Motor neuron (in vitro differentiated cells): Measurements from ENCODE around the gene NEXMIF. TPM values are rescaled to one million over a fixed set of nuclear protein-coding genes. Genes with fewer than 3 reads are reported as not detected.
"Not testable (repeated sequence)": the region's sequence is repeated elsewhere in the genome, so short reads cannot be mapped to it uniquely, and the experiment has no call there.

Experiments
- ATAC-seq, 8 experiments: fragments of 200-7000 bp; cut with Tn5 transposase; replicated peaks in 6 of 8; 2 replicates each; pipeline ENCODE4 v1.8.0; 2021; ENCODE audit warnings: mild to moderate bottlenecking in 8 of 8, moderate library complexity in 8 of 8
- H3K27ac ChIP-seq, 2 donors: fragments of 250-450 bp; sonication (Bioruptor Pico); 2 replicates each; pipeline ENCODE4 v1.9.0; 2021; ENCODE audit warnings: antibody characterized with exemption in 2 of 2, mild to moderate bottlenecking in 2 of 2, moderate library complexity in 1 of 2
- H3K4me1 ChIP-seq, 2 donors: fragments of 250-450 bp; sonication (Bioruptor Pico); replicated peaks in 1 of 2; 2 replicates each; pipeline ENCODE4 v1.6.1; 2021; ENCODE audit warnings: antibody characterized with exemption in 2 of 2, mild to moderate bottlenecking in 2 of 2, moderate library complexity in 1 of 2
- H3K4me3 ChIP-seq, 5 donors: fragments of 250-450 bp; sonication (Bioruptor Pico); 2 replicates each; pipeline ENCODE4 v1.9.0; 2021; ENCODE audit warnings: antibody characterized with exemption in 5 of 5, mild to moderate bottlenecking in 5 of 5, moderate library complexity in 4 of 5
- WGBS, 10 experiments: fragments of 450-650 bp; shearing (Covaris generic); methylation state at CpG; one replicate each; pipeline ENCODE4 v1.0.0; 2022; 5-methylcytosine and 5-hydroxymethylcytosine counted together
- in situ Hi-C, 9 experiments: fragments of 400-800 bp; cut with MboI; loops; one replicate each; pipeline ENCODE4 v1.15.0; 2021; ENCODE audit warnings: low sequenced_read_pairs in 9 of 9, low pct_unique_long_range_greater_than_20kb in 2 of 9; ENCODE audit not compliant: unreplicated experiment in 9 of 9
- total RNA-seq, 8 experiments: library from RNA; unstranded; fragments of 300-600 nt; gene quantifications; 2 replicates each; pipeline versions ENCODE4 v1.2.3 to v1.2.4, GENCODE V29; 2022

Gene NEXMIF
- 10 to 100 TPM in 4 of 8 experiments, 1 to 10 TPM in 1, under 1 TPM in 3; 0.04 to 12.6 (median 9.0) TPM for total RNA-seq

- peak within 1 kb of the TSS; percentile 64 to 95 (median 71) for H3K4me3 ChIP-seq
- peaks cover 2 to 8% of the 10 kb centered on the region in 2 donors for H3K4me1 ChIP-seq
- peak; percentile 69 to 92 (median 74) for ATAC-seq
- peak within 1 kb of the TSS; percentile 86 to 94 for H3K27ac ChIP-seq
- whole genome bisulfite sequencing, 10 experiments: no CpG with 5 or more reads among the region's 48 CpGs
- in situ Hi-C loops: no loop called here
Measured at GRCh38 chrX:74925225-74926088, at the start of gene NEXMIF. Gene NEXMIF, minus strand, starts transcription at chrX:74925452.

DNA sequence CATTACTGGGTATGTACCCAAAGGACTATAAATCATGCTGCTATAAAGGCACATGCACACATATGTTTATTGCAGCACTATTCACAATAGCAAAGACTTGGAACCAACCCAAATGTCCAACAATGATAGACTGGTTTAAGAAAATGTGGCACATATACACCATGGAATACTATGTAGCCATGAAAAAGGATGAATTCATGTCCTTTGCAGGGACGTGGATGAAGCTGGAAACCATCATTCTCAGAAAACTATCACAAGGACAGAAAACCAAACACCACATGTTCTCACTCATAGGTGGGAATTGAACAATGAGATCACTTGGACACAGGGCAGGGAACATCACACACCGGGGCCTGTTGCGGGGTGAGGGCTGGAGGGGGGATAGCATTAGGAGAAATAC is 36.7 kb upstream of the NEXMIF start:
- ATAC-seq, in situ Hi-C loops, H3K4me3 ChIP-seq, H3K4me1 ChIP-seq, H3K27ac ChIP-seq: not testable (repeated sequence)
- no CpG with 5 or more reads among the region's 3 CpGs for WGBS, 10 experiments

DNA sequence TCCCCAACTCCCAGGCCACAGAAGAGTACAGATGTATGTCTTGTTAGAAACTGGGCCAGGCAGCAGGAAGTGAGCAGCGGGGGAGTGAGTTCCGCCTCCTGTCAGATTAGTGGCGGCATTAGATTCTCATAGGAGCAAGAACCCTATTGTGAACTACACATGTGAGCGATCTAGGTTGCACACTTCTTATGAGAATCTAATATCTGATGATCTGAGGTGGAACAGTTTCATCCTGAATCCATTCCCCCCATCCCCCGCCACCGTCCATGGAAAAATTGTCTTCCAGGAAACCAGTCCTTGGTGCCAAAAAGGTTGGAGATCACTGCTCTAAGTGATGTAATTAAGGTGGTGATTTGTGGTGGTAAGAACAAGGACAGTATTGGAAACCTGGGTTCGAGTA is 24.5 kb upstream of the NEXMIF start:
- 0 to 80% (median 55%) methylated on average over 1 to 6 of the region's 7 CpGs; no CpG with 5 or more reads in 7 of the 10 experiments for WGBS, 10 experiments
- Histone ChIP-seq H3K4me3 (no peak overlapping the region), H3K27ac (no peak overlapping the region), H3K4me1 (no peaks in the 10 kb centered on the region)
- in situ Hi-C loops: no loop called here
- ATAC-seq: no peak

- ATAC-seq: no peak
- Histone ChIP-seq H3K4me3 (no peak overlapping the region), H3K4me1 (no peaks in the 10 kb centered on the region), H3K27ac (no peak overlapping the region)
- WGBS, 10 experiments: 0 to 82% (median 0%) methylated on average over 1 of the region's 1 CpG; no CpG with 5 or more reads in 3 of the 10 experiments
- in situ Hi-C loops: no loop called here
Measured at GRCh38 chrX:74940414-74940813, 15.2 kb upstream of the NEXMIF start.

GRCh38 chrX:74931214-74931613 is 6.0 kb upstream of the NEXMIF start:
- no peak overlapping the region for H3K27ac ChIP-seq
- H3K4me3 ChIP-seq: no peak overlapping the region
- in situ Hi-C loops: no loop called here
- H3K4me1 ChIP-seq: no peaks in the 10 kb centered on the region
- peak in 4 of 8 experiments; percentile 34 to 63 (median 46) for ATAC-seq
- WGBS, 10 experiments: 0% methylated on average over 1 of the region's 2 CpGs; no CpG with 5 or more reads in 9 of the 10 experiments

DNA sequence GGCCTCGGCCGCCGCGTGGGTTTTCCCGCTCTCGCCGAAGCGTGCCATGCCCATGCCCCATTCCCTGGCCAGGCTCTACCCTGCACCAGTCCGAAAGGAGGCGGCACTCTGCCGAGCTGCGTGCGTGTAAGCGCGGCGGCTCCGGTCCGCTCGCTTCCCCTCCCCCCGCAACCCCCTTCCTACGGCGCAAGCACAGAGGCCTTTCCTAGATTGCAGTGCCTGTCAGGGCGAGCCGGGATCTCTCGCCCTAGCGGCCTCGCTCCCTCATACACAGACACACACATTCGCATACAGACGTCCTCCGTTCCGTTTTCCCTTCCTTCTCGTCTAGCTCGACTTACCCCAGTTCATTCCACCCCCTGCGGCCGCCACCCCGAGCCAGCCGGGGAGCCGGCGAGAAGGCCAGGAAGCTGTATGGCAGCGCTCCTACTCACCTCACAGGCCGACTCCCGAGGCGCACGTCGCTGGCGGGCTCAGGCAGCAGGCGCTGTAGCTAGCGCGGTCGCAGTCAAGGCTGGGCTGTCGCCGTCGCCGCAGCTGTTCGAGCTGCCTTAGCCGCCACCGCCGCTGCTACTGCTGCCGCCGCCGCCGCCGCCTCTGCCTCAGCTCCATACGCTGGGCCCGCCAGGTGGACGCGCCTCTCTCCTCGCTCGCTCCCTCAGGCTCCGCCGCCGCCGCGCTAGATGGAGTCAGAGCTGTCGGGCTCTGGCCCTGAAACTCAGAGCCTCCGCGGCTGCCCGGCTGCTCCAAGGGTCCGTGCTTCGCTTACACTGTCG is 615 bp downstream of the NEXMIF start:
- peak overlapping the region; percentile 86 to 94 for H3K27ac ChIP-seq
- in situ Hi-C loops: loop anchor here in 1 of 9 experiments (25.0 kb wide), 1 partner anchor 112 kb away; no protein-coding TSS in a partner anchor
- no CpG with 5 or more reads among the region's 81 CpGs for WGBS, 10 experiments
- peak; percentile 42 to 81 (median 79) for ATAC-seq
- H3K4me1 ChIP-seq: peaks cover 2 to 8% of the 10 kb centered on the region in 2 donors
- H3K4me3 ChIP-seq: peak overlapping the region; percentile 64 to 95 (median 71)

DNA sequence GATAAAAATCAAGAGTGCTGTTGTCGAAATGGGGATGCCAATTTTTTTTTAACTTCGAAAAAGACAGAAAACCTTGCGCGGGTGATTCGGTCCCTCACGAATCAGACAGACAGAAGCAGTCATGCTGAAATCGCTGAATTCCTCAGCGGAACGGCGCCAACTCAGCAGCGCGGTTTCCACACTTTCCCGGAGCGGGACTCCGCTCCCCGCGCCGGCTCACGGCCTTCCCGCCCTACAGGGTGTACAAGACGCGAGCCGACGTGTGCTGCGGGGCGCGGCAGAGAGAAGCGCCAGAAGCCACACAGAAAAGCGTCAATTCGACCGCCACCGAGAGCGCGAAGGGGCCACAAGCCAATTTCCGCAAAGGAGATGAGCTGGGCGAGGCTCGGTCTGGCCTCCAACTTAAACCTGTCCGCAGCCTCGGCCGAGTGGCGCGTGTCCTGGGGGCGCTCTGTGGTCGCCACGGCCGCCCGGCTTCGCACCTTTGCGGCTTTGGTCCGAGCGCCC is 1.3 kb downstream of the NEXMIF start:
- peak in 5 of 8 experiments; percentile 32 to 62 (median 59) for ATAC-seq
- Histone ChIP-seq H3K4me3 (peak overlapping the region; percentile 64 to 95 (median 71)), H3K27ac (peak overlapping the region; percentile 86 to 94), H3K4me1 (peaks cover 2 to 8% of the 10 kb centered on the region in 2 donors)
- in situ Hi-C loops: loop anchor here in 1 of 9 experiments (25.0 kb wide), 1 partner anchor 112 kb away; no protein-coding TSS in a partner anchor
- 0 to 43% (median 17%) methylated on average over 3 to 28 of the region's 51 CpGs; no CpG with 5 or more reads in 6 of the 10 experiments for WGBS, 10 experiments

- ATAC-seq: no peak
- in situ Hi-C loops: loop anchor here in 1 of 9 experiments (25.0 kb wide), 1 partner anchor 111 kb away; no protein-coding TSS in a partner anchor
- Histone ChIP-seq H3K4me3 (peak overlapping the region; percentile 64 to 95 (median 71)), H3K4me1 (peaks cover 2 to 8% of the 10 kb centered on the region in 2 donors), H3K27ac (no peak overlapping the region)
- 13 to 46% (median 21%) methylated on average over 1 to 6 of the region's 6 CpGs; no CpG with 5 or more reads in 4 of the 10 experiments for WGBS, 10 experiments
Measured at GRCh38 chrX:74922922-74923543, 2.2 kb downstream of the NEXMIF start.

GRCh38 chrX:74911494-74911893 is 13.8 kb downstream of the NEXMIF start:
- 0 to 100% (median 36%) methylated on average over 1 of the region's 1 CpG; no CpG with 5 or more reads in 6 of the 10 experiments for WGBS, 10 experiments
- Histone ChIP-seq H3K4me1 (no peaks in the 10 kb centered on the region), H3K4me3 (no peak overlapping the region), H3K27ac (no peak overlapping the region)
- ATAC-seq: no peak
- in situ Hi-C loops: loop anchor here in 1 of 9 experiments (25.0 kb wide), 1 partner anchor 99 kb away; no protein-coding TSS in a partner anchor

DNA sequence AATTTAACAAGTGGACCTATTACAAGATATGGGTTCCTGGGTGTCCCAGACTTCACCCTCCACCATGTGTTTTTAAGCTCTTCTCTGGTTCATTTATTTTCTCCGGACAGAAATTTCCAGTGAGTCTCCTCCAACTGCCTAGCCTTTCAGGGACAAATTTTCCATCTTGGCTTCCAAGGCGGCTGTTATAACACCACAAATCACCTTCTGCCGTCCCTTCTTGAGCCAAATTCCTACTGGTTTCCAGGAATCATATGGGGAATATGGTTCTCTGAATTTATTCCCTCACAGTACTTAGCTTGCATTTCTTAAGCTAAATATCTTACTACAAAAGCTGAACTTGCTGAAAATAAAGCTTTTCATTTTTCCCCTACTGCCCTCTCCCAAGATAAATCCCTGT is 18.8 kb downstream of the NEXMIF start:
- WGBS, 10 experiments: 0 to 100% (median 52%) methylated on average over 1 to 3 of the region's 3 CpGs; no CpG with 5 or more reads in 5 of the 10 experiments
- no peak for ATAC-seq
- Histone ChIP-seq H3K4me3 (no peak overlapping the region), H3K4me1 (no peaks in the 10 kb centered on the region), H3K27ac (no peak overlapping the region)
- in situ Hi-C loops: loop anchor here in 1 of 9 experiments (25.0 kb wide), 1 partner anchor 94 kb away; no protein-coding TSS in a partner anchor

GRCh38 chrX:74902806-74903205 is 22.4 kb downstream of the NEXMIF start:
- H3K4me3 ChIP-seq: no peak overlapping the region
- 52 to 58% methylated on average over 2 of the region's 2 CpGs; no CpG with 5 or more reads in 8 of the 10 experiments for WGBS, 10 experiments
- H3K27ac ChIP-seq: no peak overlapping the region
- ATAC-seq: peak in 1 of 8 experiments; percentile 43
- in situ Hi-C loops: loop anchor here in 1 of 9 experiments (25.0 kb wide), 1 partner anchor 91 kb away; no protein-coding TSS in a partner anchor
- no peaks in the 10 kb centered on the region for H3K4me1 ChIP-seq

DNA sequence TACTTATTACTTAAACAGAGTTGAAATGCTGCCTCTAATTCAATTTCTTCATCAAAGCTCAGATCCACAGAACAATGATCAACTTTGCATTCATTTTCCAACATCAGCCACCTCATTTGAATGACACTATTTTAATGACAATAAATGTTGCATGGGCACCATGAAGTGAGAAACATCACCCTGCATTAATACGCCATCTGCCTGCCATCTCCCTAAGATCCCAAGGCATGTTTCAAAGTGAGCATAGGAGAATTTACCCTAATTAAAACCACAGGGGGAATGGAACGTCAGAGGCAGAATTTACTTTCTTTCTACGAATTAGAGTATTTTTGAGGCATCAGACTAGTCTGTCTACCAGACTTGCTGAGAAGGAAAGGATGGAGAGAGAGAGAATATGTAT is 32.7 kb downstream of the NEXMIF start:
- WGBS, 10 experiments: 0 to 49% (median 0%) methylated on average over 1 to 3 of the region's 3 CpGs; no CpG with 5 or more reads in 5 of the 10 experiments
- in situ Hi-C loops: no loop called here
- H3K4me3 ChIP-seq: no peak overlapping the region

More for the DNA sequence above, 32.7 kb downstream of the NEXMIF start:
- H3K4me1 ChIP-seq: peaks cover 2 to 3% of the 10 kb centered on the region in 2 donors
- no peak for ATAC-seq
- no peak overlapping the region for H3K27ac ChIP-seq
